Kidney (tissue), 14 donors: ENCODE data around the gene AGXT. TPM values are rescaled to one million over a fixed set of nuclear protein-coding genes. Genes with fewer than 3 reads are reported as not detected.

Experiments
- DNase-seq, 5 donors: peaks; one replicate each; pipeline ENCODE4 v3.0.0-alpha.2; 2013 to 2020
- FAIRE-seq: peaks from 2 replicates; lab custom pipeline; 2012; peaks lifted over from hg19 to GRCh38; lab: Jason Lieb, UNC
- H3K27ac ChIP-seq, 2 donors: one replicate each; pipeline ENCODE4 v1.7.0; 2013; ENCODE audit warnings: low read depth in 2 of 2, low read length in 2 of 2, inconsistent platforms in 1 of 2
- H3K27me3 ChIP-seq: one replicate; pipeline ENCODE4 v1.7.1; 2013; ENCODE audit warnings: low read length, inconsistent platforms; ENCODE audit not compliant: control insufficient read depth, insufficient read depth
- H3K36me3 ChIP-seq, 3 donors: one replicate each; pipeline versions ENCODE4 v1.7.0 to v1.7.1; 2013; ENCODE audit warnings: low read length in 3 of 3, control low read depth in 1 of 3, inconsistent platforms in 1 of 3; ENCODE audit not compliant: insufficient read depth in 3 of 3, control insufficient read depth in 2 of 3
- H3K4me1 ChIP-seq, 3 donors: one replicate each; pipeline versions ENCODE4 v1.7.0 to v1.7.1; 2013; ENCODE audit warnings: low read length in 3 of 3, inconsistent platforms in 1 of 3, low read depth in 1 of 3; ENCODE audit not compliant: control insufficient read depth in 2 of 3, insufficient read depth in 2 of 3
- H3K4me3 ChIP-seq, 3 donors: one replicate each; pipeline versions ENCODE4 v1.7.0 to v1.8.1; 2013; ENCODE audit warnings: low read length in 3 of 3, control low read depth in 1 of 3, inconsistent platforms in 1 of 3
- H3K9ac ChIP-seq, 3 donors: one replicate each; pipeline versions ENCODE4 v1.7.0 to v1.7.1; 2013; ENCODE audit warnings: low read length in 3 of 3, control low read depth in 1 of 3, inconsistent platforms in 1 of 3
- H3K9me3 ChIP-seq, 3 donors: one replicate each; pipeline versions ENCODE4 v1.7.0 to v1.7.1; 2013; ENCODE audit warnings: low read length in 3 of 3, control low read depth in 1 of 3, inconsistent platforms in 1 of 3; ENCODE audit not compliant: control insufficient read depth in 2 of 3, insufficient read depth in 1 of 3
- intact Hi-C: fragments of 100-400 bp; cut with DNase I; formaldehyde crosslinking; loops from one replicate; pipeline ENCODE4 v1.11.1; 2022
- polyA plus RNA-seq: library from polyadenylated mRNA; stranded (reverse); fragments of 350-450 nt; fragmentation: Illumina TruSeq; extraction: RNeasy Lipid Tissue Mini Kit (QIAGEN cat#74804); gene quantifications from one replicate; pipeline ENCODE4 v1.2.3, GENCODE V29; 2014; ENCODE audit warnings: low read depth, low replicate concordance; ENCODE audit not compliant: insufficient read depth
- total RNA-seq: library from RNA; stranded (reverse); fragmentation: NEBNext Ultra II Directional; extraction: Animal tissue kit (Norgen Biotek cat#: 25700); gene quantifications from one replicate; pipeline ENCODE4 v1.2.1, GENCODE V29; 2021
- TF ChIP-seq, protein P1 (sequence below): IDR thresholded peaks from 3 replicates; pipeline ENCODE4 v1.5.1; 2012; ENCODE audit warnings: mild to moderate bottlenecking, moderate library complexity, borderline replicate concordance; ENCODE audit not compliant: insufficient read depth; ENCODE audit errors: extremely low read depth
- donor health status: control.
- donor health status: control.
- donor health status: control.
- donor health status: control.
- donor health status: control.
- donor health status: DM: yes; HTN: yes; CAD: no.
- donor health status: Normal renal cell carcinoma (clear cell type).

AGXT gene
- total and polyA plus RNA-seq, 2 donors from 2014 or later, result 0.09 to 12.5 TPM

DNA sequence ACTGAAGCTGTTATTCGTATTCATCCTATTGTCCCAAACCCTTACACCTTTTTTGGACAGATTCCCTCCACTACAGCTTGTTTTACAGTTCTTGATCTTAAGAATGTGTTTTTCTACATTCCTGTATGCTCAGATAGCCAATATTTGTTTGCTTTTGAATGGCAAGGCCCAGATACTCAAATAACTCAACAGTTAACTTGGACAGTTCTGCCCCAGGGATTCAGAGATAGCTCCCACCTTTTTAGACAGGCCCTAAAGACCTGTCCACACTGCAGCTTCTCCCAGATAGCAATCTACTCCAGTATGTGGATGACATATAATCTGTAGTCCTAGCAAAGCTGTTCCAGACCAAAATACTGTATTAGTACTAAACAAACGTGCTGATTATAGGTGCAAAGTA is 7.1 kb upstream of the AGXT start:
- Histone ChIP-seq H3K4me3 (no peak overlapping the region), H3K4me1 (peaks cover 0 to 6% (median 0%) of the 10 kb centered on the region in 3 donors), H3K27ac (no peak overlapping the region), H3K36me3 (no peaks in the 10 kb centered on the region), H3K9me3 (no peaks in the 10 kb centered on the region), H3K9ac (no peak overlapping the region), H3K27me3 (no peaks in the 10 kb centered on the region)
- no peak for FAIRE-seq
- no peak for DNase-seq
- intact Hi-C loops, result no loop called here
- TF ChIP-seq, protein P1, sequence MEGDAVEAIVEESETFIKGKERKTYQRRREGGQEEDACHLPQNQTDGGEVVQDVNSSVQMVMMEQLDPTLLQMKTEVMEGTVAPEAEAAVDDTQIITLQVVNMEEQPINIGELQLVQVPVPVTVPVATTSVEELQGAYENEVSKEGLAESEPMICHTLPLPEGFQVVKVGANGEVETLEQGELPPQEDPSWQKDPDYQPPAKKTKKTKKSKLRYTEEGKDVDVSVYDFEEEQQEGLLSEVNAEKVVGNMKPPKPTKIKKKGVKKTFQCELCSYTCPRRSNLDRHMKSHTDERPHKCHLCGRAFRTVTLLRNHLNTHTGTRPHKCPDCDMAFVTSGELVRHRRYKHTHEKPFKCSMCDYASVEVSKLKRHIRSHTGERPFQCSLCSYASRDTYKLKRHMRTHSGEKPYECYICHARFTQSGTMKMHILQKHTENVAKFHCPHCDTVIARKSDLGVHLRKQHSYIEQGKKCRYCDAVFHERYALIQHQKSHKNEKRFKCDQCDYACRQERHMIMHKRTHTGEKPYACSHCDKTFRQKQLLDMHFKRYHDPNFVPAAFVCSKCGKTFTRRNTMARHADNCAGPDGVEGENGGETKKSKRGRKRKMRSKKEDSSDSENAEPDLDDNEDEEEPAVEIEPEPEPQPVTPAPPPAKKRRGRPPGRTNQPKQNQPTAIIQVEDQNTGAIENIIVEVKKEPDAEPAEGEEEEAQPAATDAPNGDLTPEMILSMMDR, result no peak

- intact Hi-C loops, result no loop called here
Observed at GRCh38 chr2:240864475-240864874, 4.1 kb upstream of the AGXT start.

DNA sequence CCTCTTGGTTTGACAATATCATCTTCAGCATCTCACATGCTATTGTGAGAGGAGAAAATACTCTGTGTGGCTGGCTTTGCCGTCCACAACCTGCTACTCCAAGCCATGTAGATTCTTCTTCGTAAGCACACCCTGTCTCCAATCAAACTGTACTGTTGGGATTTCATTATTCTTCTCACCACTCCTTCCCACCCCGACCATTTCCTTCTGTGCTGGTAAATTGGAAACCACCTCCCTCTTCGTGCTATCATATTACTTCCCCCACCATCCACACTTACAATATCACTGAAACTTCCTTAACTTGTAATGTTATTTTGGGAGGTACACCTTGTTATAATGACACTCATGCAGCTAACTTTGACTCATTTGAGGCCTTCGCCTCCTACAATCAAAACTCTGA is 3.2 kb upstream of the AGXT start:
- Histone ChIP-seq H3K4me3 (no peak overlapping the region), H3K27ac (no peak overlapping the region)
- no peak for FAIRE-seq

More at GRCh38 chr2:240864475-240864874, 4.1 kb upstream of the AGXT start:
- FAIRE-seq, result no peak
- Histone ChIP-seq H3K4me1 (no peaks in the 10 kb centered on the region), H3K9me3 (no peaks in the 10 kb centered on the region), H3K9ac (no peak overlapping the region), H3K27ac (no peak overlapping the region), H3K36me3 (no peaks in the 10 kb centered on the region), H3K27me3 (no peaks in the 10 kb centered on the region), H3K4me3 (no peak overlapping the region)
- TF ChIP-seq, protein P1, result no peak
- no peak for DNase-seq

More for the DNA sequence above, 3.2 kb upstream of the AGXT start:
- TF ChIP-seq, protein P1, result no peak
- Histone ChIP-seq H3K4me1 (no peaks in the 10 kb centered on the region), H3K9ac (no peak overlapping the region), H3K9me3 (no peaks in the 10 kb centered on the region), H3K36me3 (no peaks in the 10 kb centered on the region), H3K27me3 (no peaks in the 10 kb centered on the region)
- intact Hi-C loops, result no loop called here
- no peak for DNase-seq
